ENCODE measurements around the gene GRAMD2A.

The GRAMD2A gene

GRCh38 chr15:72155003-72155621 lies 42.5 kb downstream of the GRAMD2A start:
- TF ChIP-seq POLR2AphosphoS5 (IDR thresholded peaks at IDR 0.05; ENCODE audit: low read depth, low read length) (no peak), FOXP2 (optimal IDR thresholded peaks at IDR 0.05; ENCODE audit: borderline replicate concordance, extremely low read depth, extremely low read length, insufficient read depth) (no peak), TAF1 (IDR thresholded peaks at IDR 0.05; ENCODE audit: borderline replicate concordance, insufficient read depth, low read length) (no peak), REST (IDR thresholded peaks at IDR 0.05; ENCODE audit: insufficient read depth in 1 of 2, low read depth in 2 of 2, low read length in 2 of 2) (no peak), SIN3A (IDR thresholded peaks at IDR 0.05; ENCODE audit: borderline replicate concordance, insufficient read depth, low read length) (no peak)

GRCh38 chr15:72154316-72154715 lies 43.3 kb downstream of the GRAMD2A start:
- TF ChIP-seq SIN3A (IDR thresholded peaks at IDR 0.05; ENCODE audit: borderline replicate concordance, insufficient read depth, low read length): no peak
- no peak for TF ChIP-seq REST (IDR thresholded peaks at IDR 0.05; ENCODE audit: insufficient read depth in 1 of 2, low read depth in 2 of 2, low read length in 2 of 2)
- no peak for TF ChIP-seq TAF1 (IDR thresholded peaks at IDR 0.05; ENCODE audit: borderline replicate concordance, insufficient read depth, low read length)
- TF ChIP-seq FOXP2 (optimal IDR thresholded peaks at IDR 0.05; ENCODE audit: borderline replicate concordance, extremely low read depth, extremely low read length, insufficient read depth): no peak
- TF ChIP-seq POLR2AphosphoS5 (IDR thresholded peaks at IDR 0.05; ENCODE audit: low read depth, low read length): no peak

- TF ChIP-seq REST (IDR thresholded peaks at IDR 0.05; ENCODE audit: insufficient read depth in 1 of 2, low read depth in 2 of 2, low read length in 2 of 2): no peak
- TF ChIP-seq SIN3A (IDR thresholded peaks at IDR 0.05; ENCODE audit: borderline replicate concordance, insufficient read depth, low read length): no peak
- no peak for TF ChIP-seq POLR2AphosphoS5 (IDR thresholded peaks at IDR 0.05; ENCODE audit: low read depth, low read length)
- no peak for TF ChIP-seq TAF1 (IDR thresholded peaks at IDR 0.05; ENCODE audit: borderline replicate concordance, insufficient read depth, low read length)
Measured at GRCh38 chr15:72153269-72154000, 44.2 kb downstream of the GRAMD2A start.

GRCh38 chr15:72147418-72147817 lies 50.2 kb downstream of the GRAMD2A start:
- no peak for TF ChIP-seq REST (IDR thresholded peaks at IDR 0.05; ENCODE audit: insufficient read depth in 1 of 2, low read depth in 2 of 2, low read length in 2 of 2)
- no peak for TF ChIP-seq FOXP2 (optimal IDR thresholded peaks at IDR 0.05; ENCODE audit: borderline replicate concordance, extremely low read depth, extremely low read length, insufficient read depth)
- no peak for TF ChIP-seq TAF1 (IDR thresholded peaks at IDR 0.05; ENCODE audit: borderline replicate concordance, insufficient read depth, low read length)
- TF ChIP-seq POLR2AphosphoS5 (IDR thresholded peaks at IDR 0.05; ENCODE audit: low read depth, low read length): no peak
- TF ChIP-seq SIN3A (IDR thresholded peaks at IDR 0.05; ENCODE audit: borderline replicate concordance, insufficient read depth, low read length): no peak
